ENCODE measurements around the gene ZP1. TPM values are rescaled to one million over a fixed set of nuclear protein-coding genes. Genes with fewer than 3 reads are reported as not detected.
A peak's percentile ranks its signal among the peaks of the same experiment; 100 is the strongest.
"Not testable (repeated sequence)": the region's sequence is repeated elsewhere in the genome, so short reads cannot be mapped to it uniquely, and the experiment has no call there.

Gene ZP1
- total RNA-seq, 1 experiment from 2014 or later: not detected

- DNase-seq (ENCODE audit: extremely low read depth, low read depth): no peak
Measured at GRCh38 chr11:60905047-60905446, 37.7 kb downstream of the ZP1 start.

DNA sequence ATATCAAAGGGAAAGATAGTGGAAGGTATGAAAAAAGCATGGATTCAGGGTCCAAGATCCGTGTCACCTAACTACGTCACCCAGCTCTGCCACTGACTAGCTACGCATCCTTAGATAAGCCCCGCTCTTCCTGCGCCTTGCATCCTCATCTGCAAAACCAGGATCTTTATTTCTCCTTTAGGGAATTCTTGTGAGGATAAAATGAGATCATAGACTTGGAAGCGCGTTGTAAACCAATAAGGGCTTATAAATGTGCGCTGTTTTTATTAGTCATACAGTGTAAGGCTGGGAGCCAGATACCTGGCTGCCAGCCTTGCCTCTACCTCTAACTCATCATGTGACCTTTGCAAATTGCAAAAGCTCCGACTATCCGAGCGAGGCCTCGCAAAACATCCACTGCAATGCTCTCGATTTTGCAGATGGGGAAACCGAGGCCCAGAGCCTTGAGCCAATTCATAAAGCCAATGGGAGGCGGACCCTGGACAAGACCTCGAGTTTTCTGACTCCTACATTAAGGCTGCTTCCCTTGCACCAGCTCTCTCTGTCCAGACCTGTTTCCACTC, 38.3 kb downstream of the ZP1 start:
- DNase-seq (ENCODE audit: extremely low read depth, low read depth): no peak

DNA sequence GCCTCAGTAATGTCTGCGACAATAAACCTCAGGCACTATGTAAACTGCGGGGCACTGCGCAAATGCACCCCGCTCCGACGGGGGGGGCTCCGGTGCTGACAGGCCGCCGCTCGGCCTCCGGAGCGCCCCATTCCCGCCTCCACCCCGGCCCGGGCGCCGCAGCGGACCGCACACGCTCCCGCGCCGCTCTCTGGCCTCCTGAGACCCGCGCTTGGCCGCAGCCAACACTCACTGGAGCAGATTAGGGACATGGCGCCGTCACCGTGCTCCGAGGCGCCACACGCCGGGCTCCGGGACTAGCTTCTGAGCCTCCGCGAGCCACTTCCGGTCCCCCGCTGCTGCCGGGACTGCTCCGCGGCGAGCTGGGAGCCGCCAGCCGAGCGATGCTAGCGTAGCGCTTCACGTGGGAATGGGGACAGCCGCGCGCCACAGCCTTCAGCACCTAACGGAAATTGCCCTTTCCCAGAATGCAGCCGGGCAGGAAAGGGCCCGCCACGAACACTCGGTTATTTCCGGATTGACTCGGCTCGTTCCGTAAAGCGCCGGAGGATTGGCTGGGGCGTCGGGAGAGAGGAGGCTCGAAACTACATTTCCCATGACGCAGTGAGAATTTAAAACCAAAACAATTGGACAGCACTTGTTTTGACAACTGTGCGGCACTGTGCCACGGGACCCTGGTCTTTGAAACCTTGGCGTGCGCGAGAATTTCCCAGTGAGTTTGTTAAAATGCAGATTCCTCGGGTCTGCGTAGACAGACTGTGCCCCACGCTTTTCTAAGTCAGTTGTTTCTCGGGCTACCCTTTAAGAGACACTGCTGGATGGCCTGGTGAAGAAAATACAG, 39.0 kb downstream of the ZP1 start, which contains the start of gene PRPF19:
PRPF19 (minus strand) TSS at position 454 of the 841 bp plus-strand sequence; CDS start at position 251, 203 bp downstream.
- DNase-seq (ENCODE audit: extremely low read depth, low read depth): peak; percentile 93

DNA sequence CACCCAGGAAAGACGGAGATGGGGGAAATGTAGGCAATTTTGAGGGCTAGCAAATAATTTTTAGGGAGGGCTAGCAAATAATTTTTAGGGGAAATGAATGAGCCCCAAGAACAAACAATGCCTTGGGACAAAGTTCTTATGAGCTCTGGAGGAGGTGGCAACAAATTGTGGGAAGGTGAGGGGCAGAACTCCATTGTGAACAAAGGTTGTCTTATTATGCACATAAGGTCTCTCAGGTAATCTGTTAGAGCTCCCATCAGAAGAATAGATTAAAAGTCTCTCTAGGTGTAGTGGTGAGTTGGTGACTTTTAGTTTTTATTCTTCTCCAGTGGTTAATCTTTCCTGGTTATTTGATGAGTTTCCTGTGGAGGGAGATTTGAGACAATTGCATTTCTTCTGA, 41.5 kb downstream of the ZP1 start:
- no peak for DNase-seq (ENCODE audit: extremely low read depth, low read depth)

DNA sequence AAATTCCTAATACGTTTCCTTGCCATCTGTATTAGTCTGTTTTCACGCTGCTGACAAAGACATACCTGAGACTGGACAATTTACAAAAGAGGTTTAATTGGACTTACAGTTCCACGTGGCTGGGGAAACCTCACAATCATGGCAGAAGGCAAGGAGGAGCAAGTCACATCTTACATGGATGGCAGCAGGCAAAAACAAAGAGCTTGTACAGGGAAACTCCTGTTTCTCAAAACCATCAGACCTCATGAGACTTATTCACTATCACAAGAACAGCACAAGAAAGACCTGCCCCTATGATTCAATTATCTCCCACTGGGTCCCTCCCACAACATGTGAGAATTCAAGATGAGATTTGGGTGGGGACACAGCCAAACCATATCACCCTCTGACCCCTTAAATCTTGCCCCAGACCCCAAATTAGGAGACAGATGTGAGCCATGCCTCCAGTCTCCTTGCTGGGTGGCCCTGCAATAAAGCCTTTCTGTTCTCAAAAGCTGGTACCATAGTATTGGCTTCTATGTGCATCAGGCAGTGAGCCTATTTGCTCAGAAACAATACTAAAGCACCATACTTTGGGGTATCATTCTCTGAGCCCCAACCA, 42.4 kb downstream of the ZP1 start:
- DNase-seq (ENCODE audit: extremely low read depth, low read depth): not testable (repeated sequence)

- no peak for DNase-seq (ENCODE audit: extremely low read depth, low read depth)
Measured at GRCh38 chr11:60910281-60910687, 42.9 kb downstream of the ZP1 start.

DNA sequence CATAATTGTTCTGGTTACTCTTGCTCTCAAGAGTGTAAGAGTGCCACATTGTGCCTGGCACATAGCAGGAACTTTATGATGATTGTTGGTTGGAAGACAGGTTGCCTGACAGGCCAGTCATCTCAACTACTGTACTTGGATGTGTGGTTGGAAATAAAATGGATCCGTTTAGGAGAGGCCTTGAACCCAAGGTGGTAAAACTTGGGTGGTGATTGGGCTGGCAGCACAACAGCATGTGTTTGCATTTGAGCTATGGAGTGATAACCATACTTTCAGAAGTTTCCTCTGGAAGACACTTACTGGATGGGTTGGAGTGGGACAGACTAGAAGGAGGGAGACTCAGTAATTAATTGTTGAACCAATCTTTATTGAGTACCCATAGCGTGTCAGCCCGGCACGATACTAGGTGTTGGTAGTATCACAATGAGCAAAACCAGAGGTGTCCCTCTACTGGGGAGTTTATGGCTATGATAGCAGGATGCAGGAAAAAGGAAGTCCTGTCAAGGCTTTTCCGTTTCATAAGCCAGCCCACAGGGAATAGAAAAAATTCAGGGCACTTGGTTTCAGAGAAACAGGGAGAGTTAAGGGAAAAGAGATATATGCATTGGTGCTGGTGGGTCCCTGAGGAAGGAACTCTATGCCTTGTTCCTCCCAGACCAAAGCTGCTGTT, 43.5 kb downstream of the ZP1 start:
- DNase-seq (ENCODE audit: extremely low read depth, low read depth): no peak

- no peak for DNase-seq (ENCODE audit: extremely low read depth, low read depth)
Measured at GRCh38 chr11:60912223-60912850, 45.0 kb downstream of the ZP1 start.

DNA sequence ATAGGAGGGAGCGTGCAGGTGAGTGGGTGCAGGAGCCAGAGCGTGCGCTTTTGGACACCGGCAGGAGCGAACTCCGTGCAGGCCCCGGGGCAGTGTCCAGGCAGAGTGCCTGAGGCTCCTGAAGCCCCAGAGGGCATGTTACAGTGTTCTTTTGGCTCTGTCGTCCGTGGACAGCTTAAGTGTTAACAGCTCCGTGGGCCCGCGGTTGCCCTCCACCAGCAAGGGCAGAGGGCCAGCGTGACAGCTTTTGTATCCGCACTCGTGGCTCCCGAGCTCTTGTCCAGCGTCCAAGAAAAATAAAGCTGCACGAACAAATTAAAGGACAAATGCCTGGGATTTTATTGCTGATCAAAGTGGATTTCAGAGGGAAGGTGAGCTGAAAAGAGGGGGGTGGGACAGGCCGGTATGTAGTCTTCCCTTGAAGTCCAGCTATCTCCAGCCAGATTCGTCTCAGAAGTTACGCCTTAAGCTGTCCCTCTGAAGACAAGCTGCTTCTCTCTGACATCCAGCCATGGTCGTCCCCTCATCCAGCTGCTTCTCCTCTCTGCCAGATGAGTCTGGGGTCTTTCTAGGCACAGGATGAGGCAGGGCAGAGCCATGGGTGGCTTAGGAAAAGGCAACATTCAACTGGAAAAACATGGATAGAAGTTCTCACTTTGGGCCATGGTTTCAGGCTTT, 45.6 kb downstream of the ZP1 start:
- DNase-seq (ENCODE audit: extremely low read depth, low read depth): no peak

- DNase-seq (ENCODE audit: extremely low read depth, low read depth): peak; percentile 80
Measured at GRCh38 chr11:60913793-60914632, 46.7 kb downstream of the ZP1 start, which contains the start of gene TMEM109. TSS of gene TMEM109 (plus strand) at chr11:60914158. CDS start at chr11:60919694, 5,536 bp downstream.

DNA sequence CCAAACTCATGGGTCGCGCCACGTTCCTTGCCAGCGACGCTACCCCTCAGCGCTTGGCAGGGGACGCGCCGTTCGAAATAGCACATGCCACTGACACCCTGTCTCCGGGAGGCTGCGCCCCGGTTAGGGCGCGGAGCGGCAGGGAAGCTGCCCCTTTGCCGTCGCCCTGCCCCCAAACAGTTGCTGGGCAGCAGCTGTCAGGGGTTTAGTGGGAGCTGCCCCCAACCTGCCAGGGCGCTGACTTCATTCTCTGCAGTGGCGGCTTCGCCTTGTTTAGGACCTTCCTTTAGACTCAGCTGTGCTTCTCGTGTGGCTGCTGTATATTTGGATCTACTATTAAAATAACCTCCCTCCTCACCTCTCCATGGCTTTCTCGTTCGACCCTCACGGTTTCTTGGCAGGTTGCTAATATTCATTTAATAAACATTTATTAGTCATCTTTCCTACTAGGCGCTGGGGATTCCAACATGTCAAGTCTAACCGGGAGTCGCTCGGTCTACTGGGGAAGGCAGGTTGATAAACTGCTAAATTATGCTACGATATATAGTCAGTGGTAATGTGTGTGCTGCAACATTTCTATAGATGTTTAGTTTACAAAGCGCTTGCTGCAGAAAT, 47.4 kb downstream of the ZP1 start:
- no peak for DNase-seq (ENCODE audit: extremely low read depth, low read depth)

- DNase-seq (ENCODE audit: extremely low read depth, low read depth): no peak
Measured at GRCh38 chr11:60915248-60915914, 48.0 kb downstream of the ZP1 start.

DNA sequence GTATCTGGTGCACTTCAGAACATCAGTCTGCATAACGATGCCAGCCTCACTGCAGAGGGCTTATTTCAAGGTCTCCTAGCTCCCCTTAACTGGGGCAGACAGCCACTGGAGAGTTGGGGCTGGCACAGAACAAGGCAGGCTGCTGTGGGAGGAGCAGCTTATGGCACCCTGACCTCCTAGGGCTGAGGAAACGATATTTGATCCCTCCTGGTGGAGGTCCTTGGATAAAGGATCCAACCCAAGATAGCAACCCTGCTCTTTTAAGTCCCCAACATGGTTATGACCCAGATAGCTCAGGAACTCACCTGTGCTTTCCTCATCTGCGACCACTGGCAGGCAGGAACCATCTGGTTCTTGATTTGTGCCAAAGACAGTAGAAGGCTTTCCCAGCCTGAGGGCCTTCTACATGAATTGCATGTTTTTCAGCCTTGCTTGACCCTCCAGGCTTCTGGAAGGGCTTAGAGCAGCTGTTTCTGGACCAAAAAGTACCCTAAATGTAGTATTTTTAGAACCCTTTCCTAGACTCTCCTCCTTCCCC, 49.4 kb downstream of the ZP1 start:
- DNase-seq (ENCODE audit: extremely low read depth, low read depth): no peak

GRCh38 chr11:60917267-60917666, 49.9 kb downstream of the ZP1 start:
- DNase-seq (ENCODE audit: extremely low read depth, low read depth): no peak

- no peak for DNase-seq (ENCODE audit: extremely low read depth, low read depth)
Measured at GRCh38 chr11:60918251-60918938, 51.1 kb downstream of the ZP1 start.

GRCh38 chr11:60918939-60919265, 51.6 kb downstream of the ZP1 start:
- no peak for DNase-seq (ENCODE audit: extremely low read depth, low read depth)

- DNase-seq (ENCODE audit: extremely low read depth, low read depth): no peak
Measured at GRCh38 chr11:60919320-60919719, 52.0 kb downstream of the ZP1 start.
